NCI-H774 (cell line): Measurements from ENCODE around the gene SLC7A10.
"Not testable (repeated sequence)": the region's sequence is repeated elsewhere in the genome, so short reads cannot be mapped to it uniquely, and the experiment has no call there.

Experiments used
- DNase-seq: peaks from one replicate; lab custom pipeline; 2025; lab: John Stamatoyannopoulos, UW

The SLC7A10 gene

DNA sequence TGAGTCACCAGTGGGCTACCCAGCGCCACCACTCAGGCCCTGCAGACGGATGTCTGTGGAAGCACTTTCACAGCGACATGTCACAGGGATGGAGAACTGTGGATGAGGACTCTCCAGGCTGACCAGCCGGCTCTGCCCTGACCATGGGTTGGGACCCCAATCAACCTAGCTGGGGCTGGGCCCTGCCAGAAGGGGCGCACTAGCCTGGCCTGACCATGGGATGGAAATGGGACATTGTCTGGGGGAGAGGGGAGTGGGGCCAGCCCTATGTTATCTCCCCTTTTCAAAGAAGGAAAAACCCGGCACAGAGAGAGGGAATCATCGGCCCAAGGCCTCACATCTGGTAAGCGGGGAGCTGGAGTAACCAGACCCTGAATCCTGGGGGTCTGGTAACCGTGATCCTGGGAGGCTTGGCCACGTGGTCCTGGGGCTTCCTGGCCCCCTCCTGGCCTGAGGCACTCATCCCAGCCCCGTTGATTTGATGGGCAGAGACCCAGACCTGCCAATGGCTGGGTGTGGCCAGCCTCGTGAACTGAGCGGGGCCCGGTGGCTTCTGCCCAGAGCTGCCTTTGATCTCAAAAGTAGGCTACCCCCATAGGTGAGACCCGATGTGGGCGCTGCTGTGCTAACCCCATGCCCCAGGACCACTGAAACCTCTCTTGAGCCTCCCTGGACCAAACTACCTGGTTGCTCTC is 11.2 kb upstream of the SLC7A10 start:
- DNase-seq, result no peak

DNA sequence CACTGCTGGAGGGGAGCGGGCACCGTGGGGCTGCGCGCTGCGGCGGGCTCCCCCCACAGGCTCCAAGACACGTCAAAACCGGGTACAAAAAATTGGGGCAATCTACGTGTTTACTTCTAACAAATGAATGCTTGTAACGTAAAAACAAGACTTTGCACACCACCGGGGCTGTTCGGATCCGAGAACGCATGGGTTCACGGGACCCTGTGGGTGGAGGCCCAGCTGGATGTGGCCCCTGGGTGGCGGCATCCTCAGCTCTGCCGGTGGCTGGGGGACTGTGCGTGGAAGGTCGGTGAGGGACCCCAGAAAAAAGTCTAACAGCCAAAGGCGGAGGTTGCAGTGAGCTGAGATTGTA is 10.3 kb upstream of the SLC7A10 start:
- no peak for DNase-seq

DNA sequence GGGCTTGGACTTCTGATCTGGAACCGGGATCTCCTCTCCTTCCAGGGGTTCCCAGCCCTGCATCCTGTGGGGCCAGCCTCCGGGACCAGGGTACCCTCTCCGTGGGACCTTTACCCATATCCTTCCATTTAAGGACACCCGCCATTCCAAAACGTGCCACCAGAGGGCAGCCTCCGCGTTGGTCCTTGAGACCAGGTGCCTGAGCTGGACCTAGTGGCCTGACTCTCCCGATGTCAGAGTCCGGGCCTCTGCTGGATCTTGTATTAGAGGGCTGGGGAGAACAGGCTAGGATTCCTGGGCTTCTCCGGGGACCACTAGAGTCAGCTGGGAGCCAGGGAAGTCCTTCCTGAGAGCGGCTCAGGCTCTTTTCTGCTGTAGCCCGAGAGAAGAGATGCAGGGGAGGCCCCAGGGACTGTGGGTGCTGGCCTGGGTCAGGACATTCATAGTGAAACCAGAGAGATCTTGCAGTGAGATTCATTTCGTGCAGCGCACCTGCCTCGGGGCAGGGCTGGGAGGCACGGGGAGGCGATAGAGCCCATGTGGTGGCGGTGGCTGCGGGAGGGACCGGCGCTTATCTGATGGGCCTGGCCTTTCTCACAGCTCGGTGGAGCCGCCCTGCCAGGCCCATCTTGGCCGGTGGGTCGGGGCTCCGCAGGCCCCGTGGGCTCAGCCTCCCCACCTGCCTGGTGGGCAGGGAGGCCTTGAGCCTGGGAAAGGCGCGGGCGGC is 9.8 kb upstream of the SLC7A10 start:
- peak; percentile 40 for DNase-seq

DNA sequence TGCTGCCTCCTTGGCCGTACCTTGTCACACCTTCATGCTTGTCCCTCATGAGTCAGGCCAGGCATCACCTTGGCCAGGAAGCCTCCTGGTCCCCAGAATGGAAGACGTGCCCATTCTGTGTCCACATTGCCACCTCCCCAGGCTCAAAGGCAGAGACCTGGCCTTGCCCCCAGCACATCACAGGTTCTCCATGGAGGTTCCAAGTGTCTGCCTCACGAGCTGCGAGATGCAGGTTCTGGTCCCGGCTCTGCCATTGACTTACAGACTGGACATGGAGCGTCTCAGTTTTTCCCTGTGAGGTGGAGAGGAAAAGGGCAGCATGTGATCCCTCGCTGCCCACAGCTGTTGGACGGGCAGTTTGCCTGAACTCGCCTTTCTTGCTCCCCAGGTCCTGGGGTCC is 9.1 kb upstream of the SLC7A10 start:
- no peak for DNase-seq

DNA sequence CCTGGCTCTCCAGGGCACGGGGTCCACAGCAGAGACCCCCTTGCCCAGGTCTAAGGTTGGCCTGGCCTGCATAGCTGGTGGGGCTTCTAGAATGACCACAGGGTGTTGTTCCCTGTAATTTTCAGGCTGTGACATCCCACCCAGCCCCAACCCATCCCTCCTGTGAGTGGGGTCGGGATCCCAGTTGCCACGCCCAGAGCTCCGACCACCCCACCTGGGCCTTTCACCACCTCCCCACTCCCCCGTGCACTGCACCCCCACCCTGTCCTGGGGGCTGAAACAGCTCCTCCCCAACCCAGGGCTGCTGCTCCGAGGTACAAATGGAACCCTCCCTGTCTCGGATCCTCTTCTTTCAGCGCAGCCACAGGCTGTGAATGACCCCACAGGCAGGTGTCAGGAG is 8.4 kb upstream of the SLC7A10 start:
- no peak for DNase-seq

DNA sequence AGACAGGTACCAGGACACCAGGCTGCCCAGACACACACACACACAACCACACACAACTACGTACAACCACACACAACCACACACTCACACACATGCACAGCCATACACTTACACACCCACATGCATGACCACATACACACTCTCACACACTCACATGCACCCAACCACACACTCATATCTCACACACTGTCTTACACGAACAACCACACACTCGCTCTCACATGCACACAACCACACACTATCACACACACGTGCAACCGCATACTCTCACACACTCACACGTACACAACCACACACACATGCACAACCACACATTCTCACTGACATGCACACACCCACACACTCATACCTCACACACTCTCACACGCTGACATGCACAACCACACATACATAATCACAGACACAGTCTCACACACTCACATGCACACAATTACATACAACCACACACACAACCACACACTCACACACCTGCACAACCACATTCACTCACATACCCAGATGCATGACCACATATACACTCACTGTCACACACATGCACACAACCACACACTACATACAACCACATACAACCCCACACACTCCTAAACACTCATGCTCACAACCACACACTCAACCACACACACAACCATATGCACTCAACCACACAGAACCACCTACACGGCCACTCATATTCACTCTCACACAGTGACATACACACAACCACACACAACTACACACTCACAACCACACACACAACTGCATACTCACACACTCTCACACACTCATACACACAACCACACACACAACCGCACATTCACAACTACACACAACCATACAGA is 7.6 kb upstream of the SLC7A10 start:
- no peak for DNase-seq

DNA sequence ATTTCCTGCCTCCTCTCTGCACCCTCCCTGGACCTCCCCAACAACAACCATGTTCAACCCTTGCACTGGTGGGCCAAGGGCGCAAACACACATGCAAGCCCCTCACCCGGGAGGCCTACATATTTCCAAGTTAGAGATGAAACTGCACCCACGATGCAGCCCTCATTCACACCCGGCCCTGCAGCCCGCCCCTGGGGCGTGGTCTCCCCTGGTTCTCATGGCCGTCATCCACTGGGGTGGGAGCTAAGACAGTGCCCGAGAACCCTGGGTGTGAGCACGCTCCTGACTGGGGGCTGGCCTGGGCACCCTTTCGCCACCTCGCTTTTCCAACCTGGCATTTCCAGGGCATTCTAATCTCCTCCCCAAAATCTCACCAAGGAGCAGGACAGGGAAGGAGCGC is 7.0 kb upstream of the SLC7A10 start:
- DNase-seq, result no peak

DNA sequence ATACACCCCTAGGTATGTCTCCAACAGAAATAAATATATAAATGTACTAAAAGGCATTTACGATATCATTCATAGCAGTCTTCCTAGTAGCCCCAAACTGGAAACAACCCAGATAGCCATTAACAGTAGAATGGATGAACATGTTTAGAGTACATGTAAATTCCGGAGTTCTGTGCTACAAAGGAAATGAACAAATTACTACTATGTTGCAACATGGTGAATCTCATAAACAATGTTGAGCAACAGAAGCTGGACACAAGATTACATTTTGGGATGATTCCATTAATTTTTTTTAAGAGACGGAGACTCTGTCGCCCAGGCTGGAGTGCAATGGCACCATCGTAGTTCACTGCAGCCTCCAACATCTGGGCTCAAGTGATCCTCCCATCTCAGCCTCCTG is 5.9 kb upstream of the SLC7A10 start:
- DNase-seq, result no peak

DNA sequence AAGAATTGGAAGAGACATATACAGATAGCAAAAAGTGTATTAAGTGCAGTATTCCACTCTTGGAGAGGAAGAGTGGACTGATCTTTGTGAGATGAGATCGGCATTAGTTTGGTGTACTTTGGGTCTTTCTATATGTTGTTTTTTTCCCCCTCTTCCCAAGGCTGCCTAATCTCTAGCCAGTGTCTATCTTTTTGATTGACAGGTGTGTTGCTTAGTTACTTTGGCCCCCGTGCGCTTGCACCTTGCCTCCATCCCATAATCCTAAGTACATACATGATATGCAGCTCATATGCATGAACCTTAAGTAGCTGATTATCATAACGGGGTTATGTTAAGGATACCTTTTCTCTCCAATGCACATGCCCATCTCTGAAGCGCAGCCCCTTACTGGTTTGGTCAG is 4.3 kb upstream of the SLC7A10 start:
- DNase-seq, result no peak

DNA sequence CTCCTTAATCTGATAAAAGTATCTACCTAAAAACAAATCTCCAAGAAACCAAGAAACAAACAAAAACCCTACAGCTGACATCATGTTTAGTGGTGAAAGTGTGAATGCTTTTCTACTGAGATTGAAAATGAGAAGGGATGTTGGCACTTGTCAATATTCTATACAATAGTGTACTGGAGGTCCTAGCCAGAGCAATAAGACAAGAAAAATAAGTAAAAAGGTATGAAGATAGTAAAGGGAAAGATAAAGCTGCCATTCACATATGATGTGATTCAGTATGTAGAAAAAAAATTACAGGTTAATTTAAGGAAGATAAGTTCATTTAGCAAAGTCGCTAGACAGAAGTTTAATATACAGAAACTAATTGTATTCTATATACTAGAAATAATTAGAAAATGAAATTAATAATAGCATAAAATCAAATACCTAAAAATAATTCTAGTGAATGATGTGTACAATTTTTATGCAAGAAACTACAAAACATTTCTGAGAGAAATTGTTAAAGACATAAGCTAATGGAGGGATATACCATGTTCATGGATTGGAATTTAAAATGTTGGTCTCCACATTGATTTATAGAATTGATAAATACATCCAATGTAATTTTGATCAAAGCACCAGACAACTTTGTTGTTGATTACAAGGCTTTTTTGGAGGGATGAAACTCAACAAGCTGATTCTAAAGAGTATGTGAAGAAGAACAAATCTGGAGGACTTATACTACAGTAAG is 2.4 kb upstream of the SLC7A10 start:
- DNase-seq, result no peak

DNA sequence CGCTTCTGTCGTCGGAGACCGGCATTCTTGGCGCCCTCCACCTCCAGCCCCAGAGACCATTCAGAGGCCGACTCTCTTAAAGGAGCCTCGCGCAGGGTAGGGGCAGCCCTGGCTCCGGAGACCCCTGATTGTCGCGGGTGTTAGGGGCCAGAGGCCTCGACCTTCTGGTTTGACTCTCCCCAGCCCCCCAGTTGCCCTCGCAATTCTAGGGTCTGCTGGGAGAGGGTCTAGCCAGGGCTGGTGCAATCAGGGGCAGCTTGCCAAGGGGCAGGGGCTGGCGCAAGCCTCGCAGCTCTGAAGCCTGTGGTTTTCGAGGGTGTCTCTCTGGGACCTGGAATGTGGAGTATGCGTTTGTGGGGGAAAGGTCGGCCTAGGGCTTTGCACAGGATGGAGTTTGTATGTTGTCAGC is 1.6 kb upstream of the SLC7A10 start:
- DNase-seq, result no peak

DNA sequence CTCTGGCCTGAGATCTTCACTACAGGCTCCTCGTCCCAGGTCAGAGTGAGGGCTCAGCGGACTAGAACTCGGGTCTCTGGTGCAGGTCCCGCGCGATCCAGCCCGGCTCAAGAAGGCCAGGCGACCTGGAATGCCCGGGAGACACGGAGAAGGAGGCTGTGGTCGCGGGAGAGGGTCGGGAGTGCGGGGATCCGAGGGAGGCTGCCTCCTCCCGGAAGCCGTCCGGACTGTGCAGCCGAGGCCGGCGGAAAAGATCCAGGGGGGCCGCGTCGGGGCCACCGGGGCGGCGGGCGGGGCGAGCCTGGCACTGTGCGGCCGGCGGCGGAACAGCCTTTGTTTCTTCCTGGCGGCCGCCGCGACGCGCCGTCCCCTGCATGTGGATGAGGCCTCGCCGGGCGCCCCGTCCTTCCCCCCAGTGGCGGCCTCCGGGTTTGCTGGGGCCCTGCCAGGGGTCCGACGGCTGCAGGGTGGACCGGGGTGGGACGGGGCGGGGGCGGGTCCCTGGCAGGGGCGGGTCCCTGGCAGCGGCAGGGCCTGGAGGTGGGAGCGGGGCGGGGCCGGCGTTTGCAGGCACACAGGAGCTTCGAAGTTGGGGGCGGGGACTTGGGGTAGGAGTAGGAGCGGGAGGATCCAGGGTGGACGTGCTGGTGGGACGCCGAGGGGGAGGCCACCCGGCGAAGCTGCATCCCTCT is 1.0 kb upstream of the SLC7A10 start:
- no peak for DNase-seq

DNA sequence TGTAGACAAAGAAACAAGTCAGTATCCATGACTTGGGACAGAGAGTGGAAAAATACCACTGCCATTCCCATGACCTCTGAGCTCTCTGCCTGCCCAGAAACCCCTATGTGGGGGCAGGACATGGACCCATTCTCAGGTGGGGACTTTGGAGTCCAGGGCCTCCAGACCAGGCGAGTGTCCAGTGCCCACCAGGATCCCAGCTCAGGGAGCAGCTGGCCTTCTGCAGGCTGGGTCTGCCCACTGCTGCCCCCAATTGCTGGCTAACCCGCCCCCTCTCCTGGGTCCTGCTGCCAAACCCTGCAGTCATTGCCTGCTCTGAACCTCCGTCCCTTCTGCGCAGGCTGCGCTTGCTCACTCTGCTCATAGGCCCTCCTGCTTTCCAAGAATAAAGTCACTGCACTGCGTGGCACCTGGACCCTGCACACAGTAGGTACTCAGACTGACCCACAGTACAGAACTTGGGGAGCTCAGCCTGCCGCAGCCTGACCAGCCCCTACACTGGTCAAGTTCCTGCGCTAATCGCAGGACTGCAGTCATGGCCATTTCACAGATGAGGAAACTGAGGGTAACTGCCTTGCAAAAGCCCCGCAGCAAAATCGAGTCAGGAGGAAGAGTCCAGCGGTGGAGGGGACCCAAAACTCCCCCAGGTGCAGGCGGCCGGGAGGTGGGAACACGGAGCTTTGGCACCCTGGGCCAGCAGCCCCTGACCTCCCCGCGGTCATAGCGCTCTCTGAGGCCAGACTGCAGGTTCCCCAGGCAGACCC is 774 bp downstream of the SLC7A10 start:
- DNase-seq, result no peak

DNA sequence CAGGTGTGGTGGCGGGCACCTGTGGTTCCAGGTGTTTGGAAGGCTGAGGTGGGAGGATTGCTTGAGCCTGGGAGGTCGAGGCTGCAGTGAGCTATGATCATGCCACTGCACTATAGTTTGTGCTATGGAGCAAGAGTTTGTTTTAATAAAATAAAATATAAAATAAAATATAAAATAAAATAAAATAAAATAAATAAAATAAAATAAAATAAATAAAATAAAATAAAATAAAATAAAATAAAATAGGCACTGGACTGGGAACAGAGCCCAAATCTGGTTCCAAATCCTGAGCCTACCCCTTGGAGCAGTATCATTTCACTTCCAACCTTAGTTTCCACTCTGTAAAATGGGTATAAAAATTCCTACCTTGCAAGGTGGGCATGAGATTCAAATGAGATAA is 3.4 kb downstream of the SLC7A10 start:
- not testable (repeated sequence) for DNase-seq

DNA sequence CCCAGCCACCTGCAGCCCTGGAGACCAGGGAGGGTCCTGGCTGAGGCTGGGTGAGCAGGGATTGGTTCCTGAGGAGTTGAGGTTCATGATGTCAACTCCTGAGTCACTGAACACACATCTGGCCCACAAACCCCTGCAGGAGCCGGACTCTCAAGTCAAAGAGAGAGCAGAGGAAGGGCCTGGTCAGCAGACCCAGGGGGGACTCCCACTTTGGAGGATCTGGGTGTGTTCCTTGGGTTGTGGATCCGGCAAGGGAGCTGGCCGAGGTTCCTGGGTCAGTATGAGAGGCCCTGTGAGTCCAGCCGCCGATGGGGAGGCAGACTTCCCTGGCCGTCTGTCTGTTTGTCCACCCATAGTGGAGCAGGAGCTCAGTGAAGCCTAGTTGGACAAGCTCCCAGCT is 4.0 kb downstream of the SLC7A10 start:
- DNase-seq, result no peak

DNA sequence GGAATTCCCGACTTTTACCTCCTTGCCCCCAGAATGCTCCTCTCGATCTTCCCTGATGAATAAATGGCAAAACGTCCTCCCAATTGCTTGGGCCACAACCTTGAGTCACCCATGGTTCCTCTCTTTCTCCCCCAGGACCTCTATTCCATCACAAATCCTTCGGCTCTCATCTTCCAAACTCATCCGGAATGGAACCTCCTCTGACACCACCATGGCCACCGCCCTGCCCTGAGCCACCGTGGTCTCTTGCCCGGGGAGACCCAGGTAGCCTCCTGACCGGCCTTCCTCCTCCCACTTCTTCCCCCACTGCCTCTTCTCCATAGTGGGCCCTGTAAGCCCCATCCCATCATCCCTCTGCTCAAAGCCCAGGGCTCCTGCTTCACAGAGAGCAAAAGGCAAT is 4.9 kb downstream of the SLC7A10 start:
- DNase-seq, result no peak

DNA sequence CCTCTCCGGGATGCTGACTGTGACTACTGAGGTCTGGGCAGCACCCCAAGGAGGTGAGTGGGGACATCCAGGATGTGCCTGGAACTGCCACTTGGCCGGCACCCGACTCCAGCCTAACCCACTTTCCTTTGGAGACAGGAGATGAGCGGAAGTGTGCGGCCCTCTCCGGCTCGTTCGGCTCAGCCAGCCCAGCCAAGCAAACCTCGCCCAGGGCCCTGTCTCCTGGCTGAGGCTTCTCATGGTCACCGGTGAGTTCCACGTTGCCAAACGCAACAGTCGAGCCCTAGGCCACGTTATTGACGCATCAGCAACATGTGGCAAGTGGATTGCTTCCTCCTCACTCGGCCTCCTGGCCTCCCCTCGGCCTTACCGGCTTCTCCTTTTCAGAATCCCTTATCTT is 5.5 kb downstream of the SLC7A10 start:
- no peak for DNase-seq

DNA sequence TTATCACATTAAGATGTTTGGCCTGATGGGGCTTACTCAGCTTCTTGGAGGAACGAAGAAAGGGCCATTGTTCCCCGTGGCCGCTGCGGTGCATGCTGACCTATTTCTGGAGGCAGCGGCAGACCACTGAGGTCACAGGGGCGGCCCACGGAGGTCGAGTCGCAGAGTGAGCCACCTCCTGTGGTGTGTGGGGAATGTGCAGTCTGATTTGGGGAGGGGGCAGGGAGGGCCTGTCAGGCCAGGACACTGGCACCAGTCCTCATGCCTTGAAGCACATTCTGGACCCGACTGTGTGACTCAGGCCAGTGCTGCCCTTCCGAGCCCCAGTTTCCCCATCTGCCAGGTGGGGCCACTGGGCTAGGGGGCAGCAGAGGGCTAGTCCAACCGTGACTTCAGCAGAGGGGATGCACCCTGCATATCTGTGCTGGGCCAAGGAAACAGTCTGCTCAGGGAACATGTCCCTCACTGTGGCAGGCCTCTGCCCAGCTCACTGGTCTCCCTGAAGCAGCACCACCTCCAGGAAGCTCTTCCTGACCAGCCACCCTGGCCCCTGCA is 6.3 kb downstream of the SLC7A10 start:
- no peak for DNase-seq

DNA sequence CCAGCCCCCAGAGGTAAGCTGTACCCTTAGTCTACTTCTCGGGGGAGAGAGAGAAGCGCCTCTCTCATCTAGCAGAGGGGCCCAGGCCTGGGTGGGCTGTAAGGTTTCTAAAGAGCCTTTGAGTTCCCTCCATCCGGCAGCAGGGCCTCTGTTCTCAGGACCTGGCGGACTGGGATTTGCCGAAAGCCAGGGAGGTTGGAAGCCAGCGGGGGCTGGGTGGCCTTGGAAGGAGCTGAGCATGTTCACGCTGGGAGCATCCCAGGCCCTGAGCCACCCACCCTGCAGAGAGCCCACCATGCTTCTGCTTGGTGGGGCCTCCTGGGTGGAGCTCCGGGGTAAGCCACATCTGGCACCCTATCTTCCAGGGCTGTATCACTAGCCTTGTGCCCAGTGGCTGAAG is 7.8 kb downstream of the SLC7A10 start:
- no peak for DNase-seq

DNA sequence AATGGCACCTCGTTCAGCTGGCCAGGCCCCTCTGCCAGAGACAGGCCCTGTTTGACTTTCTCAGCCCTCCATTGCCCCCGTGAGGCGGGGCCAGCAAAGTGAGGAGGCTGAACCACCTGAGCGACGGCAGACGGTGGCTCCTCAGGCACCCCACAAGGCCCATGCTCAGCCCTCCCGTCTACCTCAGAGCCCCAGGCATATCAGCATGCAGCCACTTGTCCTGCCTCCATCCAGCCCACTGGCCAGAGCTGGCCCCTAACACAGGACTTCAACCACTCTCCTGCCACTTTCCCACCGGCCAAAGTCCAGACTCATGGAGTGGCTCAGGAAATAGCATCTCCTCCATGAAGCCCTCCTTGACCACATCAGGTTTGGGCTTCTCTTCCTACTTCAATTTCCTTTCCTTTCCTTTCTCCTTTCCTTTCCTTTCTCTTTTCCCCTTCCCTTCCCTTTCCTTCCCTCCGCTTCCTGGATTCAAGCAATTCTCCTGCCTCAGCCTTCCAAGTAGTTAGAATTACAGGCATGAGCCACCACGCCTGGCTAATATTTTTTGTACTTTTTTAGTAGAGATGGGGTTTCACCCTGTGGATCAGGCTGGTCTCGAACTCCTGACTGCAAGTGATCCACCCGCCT is 9.3 kb downstream of the SLC7A10 start:
- no peak for DNase-seq
